MM.1S (cell line): ENCODE measurements around the gene F7.

ENCODE experiments used
- DNase-seq: peaks from one replicate; pipeline ENCODE4 v3.0.0-alpha.2; 2015
- H2AFZ ChIP-seq: fragments of 300-600 bp; sonication (generic); 2 replicates; pipeline ENCODE4 v1.6.0; 2016; ENCODE audit warnings: antibody characterized with exemption, low read length
- H3F3A ChIP-seq: fragments of 300-600 bp; sonication (generic); 2 replicates; pipeline ENCODE4 v1.6.1; 2016; ENCODE audit warnings: mild to moderate bottlenecking, antibody characterized with exemption, low read length, moderate library complexity, mixed read lengths; ENCODE audit not compliant: insufficient read depth
- H3K27ac ChIP-seq: fragments of 300-600 bp; sonication (generic); 2 replicates; pipeline ENCODE4 v1.5.1; 2016; ENCODE audit warnings: mild to moderate bottlenecking, low read length
- H3K27me3 ChIP-seq: fragments of 300-600 bp; sonication (generic); replicated peaks from 2 replicates; pipeline ENCODE4 v1.6.0; 2016; ENCODE audit warnings: low read length; ENCODE audit not compliant: insufficient read depth
- H3K36me3 ChIP-seq: fragments of 300-600 bp; sonication (generic); replicated peaks from 2 replicates; pipeline ENCODE4 v1.6.1; 2016; ENCODE audit warnings: mild to moderate bottlenecking, low read length, mixed read lengths; ENCODE audit not compliant: insufficient read depth
- H3K4me1 ChIP-seq: fragments of 300-600 bp; sonication (generic); 2 replicates; pipeline ENCODE4 v1.6.1; 2016; ENCODE audit warnings: low read length, mixed read lengths
- H3K4me2 ChIP-seq: fragments of 300-600 bp; sonication (generic); 2 replicates; pipeline ENCODE4 v1.6.0; 2016; ENCODE audit warnings: low read depth, low read length
- H3K4me3 ChIP-seq: fragments of 300-600 bp; sonication (generic); 2 replicates; pipeline ENCODE4 v1.5.1; 2016; ENCODE audit warnings: low read length, mixed read lengths
- H3K79me2 ChIP-seq: fragments of 300-600 bp; sonication (generic); 2 replicates; pipeline ENCODE4 v1.6.1; 2016; ENCODE audit warnings: mixed run types, low read length, mixed read lengths
- H3K9ac ChIP-seq: fragments of 300-600 bp; sonication (generic); 2 replicates; pipeline ENCODE4 v1.6.1; 2016; ENCODE audit warnings: low read length, mixed read lengths
- H3K9me2 ChIP-seq: fragments of 300-600 bp; sonication (generic); replicated peaks from 2 replicates; pipeline ENCODE4 v1.6.1; 2016; ENCODE audit warnings: mild to moderate bottlenecking, low read length, mixed read lengths; ENCODE audit not compliant: insufficient read depth
- H3K9me3 ChIP-seq: fragments of 300-600 bp; sonication (generic); replicated peaks from 2 replicates; pipeline ENCODE4 v1.6.1; 2016; ENCODE audit warnings: mild to moderate bottlenecking, low read length, mixed read lengths; ENCODE audit not compliant: insufficient read depth
- H4K20me1 ChIP-seq: fragments of 300-600 bp; sonication (generic); 2 replicates; pipeline ENCODE4 v1.6.1; 2016; ENCODE audit warnings: mild to moderate bottlenecking, low read length, moderate library complexity, mixed read lengths; ENCODE audit not compliant: insufficient read depth
- EZH2 ChIP-seq: fragments of 300-600 bp; sonication (generic); optimal IDR thresholded peaks from 2 replicates; pipeline ENCODE3; 2017; ENCODE audit warnings: low read depth, mild to moderate bottlenecking, antibody characterized with exemption, low read length, mixed read lengths
- EZH2phosphoT487 ChIP-seq: fragments of 300-600 bp; sonication (generic); IDR thresholded peaks from 2 replicates; pipeline ENCODE4 v1.6.1; 2018; ENCODE audit warnings: antibody characterized with exemption, low read length
- TF ChIP-seq, protein P1 (sequence below): fragments of 300-600 bp; sonication (generic); IDR thresholded peaks from 2 replicates; pipeline ENCODE4 v1.5.1; 2016; ENCODE audit warnings: antibody characterized with exemption, low read length, mixed read lengths

F7 gene

DNA sequence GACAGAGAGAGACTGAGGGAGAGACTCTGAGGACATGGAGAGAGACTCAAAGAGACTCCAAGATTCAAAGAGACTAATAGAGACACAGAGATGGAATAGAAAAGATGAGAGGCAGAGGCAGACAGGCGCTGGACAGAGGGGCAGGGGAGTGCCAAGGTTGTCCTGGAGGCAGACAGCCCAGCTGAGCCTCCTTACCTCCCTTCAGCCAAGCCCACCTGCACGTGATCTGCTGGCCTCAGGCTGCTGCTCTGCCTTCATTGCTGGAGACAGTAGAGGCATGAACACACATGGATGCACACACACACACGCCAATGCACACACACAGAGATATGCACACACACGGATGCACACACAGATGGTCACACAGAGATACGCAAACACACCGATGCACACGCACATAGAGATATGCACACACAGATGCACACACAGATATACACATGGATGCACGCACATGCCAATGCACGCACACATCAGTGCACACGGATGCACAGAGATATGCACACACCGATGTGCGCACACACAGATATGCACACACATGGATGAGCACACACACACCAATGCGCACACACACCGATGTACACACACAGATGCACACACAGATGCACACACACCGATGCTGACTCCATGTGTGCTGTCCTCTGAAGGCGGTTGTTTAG is 13.7 kb downstream of the F7 start:
- H3K9me2 ChIP-seq: no peaks in the 10 kb centered on the region
- no peaks in the 10 kb centered on the region for H3K36me3 ChIP-seq
- DNase-seq: no peak
- H3K4me3 ChIP-seq: no peak overlapping the region
- no peaks in the 10 kb centered on the region for H4K20me1 ChIP-seq
- no peaks in the 10 kb centered on the region for H3F3A ChIP-seq
- no peak overlapping the region for H3K9ac ChIP-seq
- no peaks in the 10 kb centered on the region for H3K4me1 ChIP-seq
- H3K4me2 ChIP-seq: no peak overlapping the region
- H3K27me3 ChIP-seq: peaks cover 99% of the 10 kb centered on the region
- H3K9me3 ChIP-seq: no peaks in the 10 kb centered on the region
- no peaks in the 10 kb centered on the region for H3K79me2 ChIP-seq
- TF ChIP-seq, protein P1, sequence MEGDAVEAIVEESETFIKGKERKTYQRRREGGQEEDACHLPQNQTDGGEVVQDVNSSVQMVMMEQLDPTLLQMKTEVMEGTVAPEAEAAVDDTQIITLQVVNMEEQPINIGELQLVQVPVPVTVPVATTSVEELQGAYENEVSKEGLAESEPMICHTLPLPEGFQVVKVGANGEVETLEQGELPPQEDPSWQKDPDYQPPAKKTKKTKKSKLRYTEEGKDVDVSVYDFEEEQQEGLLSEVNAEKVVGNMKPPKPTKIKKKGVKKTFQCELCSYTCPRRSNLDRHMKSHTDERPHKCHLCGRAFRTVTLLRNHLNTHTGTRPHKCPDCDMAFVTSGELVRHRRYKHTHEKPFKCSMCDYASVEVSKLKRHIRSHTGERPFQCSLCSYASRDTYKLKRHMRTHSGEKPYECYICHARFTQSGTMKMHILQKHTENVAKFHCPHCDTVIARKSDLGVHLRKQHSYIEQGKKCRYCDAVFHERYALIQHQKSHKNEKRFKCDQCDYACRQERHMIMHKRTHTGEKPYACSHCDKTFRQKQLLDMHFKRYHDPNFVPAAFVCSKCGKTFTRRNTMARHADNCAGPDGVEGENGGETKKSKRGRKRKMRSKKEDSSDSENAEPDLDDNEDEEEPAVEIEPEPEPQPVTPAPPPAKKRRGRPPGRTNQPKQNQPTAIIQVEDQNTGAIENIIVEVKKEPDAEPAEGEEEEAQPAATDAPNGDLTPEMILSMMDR: no peak
- no peak for TF ChIP-seq EZH2phosphoT487
- H3K27ac ChIP-seq: no peak overlapping the region
- no peak overlapping the region for H2AFZ ChIP-seq

DNA sequence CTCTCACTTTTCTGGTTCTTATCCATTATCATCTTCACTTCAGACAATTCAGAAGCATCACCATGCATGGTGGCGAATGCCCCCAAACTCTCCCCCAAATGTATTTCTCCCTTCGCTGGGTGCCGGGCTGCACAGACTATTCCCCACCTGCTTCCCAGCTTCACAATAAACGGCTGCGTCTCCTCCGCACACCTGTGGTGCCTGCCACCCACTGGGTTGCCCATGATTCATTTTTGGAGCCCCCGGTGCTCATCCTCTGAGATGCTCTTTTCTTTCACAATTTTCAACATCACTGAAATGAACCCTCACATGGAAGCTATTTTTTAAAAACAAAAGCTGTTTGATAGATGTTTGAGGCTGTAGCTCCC is 14.2 kb downstream of the F7 start:
- Histone ChIP-seq H4K20me1 (no peaks in the 10 kb centered on the region), H3K9ac (no peak overlapping the region), H3K9me2 (no peaks in the 10 kb centered on the region), H3K79me2 (no peaks in the 10 kb centered on the region), H3K36me3 (no peaks in the 10 kb centered on the region), H3K9me3 (no peaks in the 10 kb centered on the region), H3K4me3 (no peak overlapping the region), H3K27ac (no peak overlapping the region), H3K27me3 (peaks cover 99% of the 10 kb centered on the region), H3K4me2 (no peak overlapping the region), H3F3A (no peaks in the 10 kb centered on the region), H3K4me1 (no peaks in the 10 kb centered on the region), H2AFZ (no peak overlapping the region)
- DNase-seq: no peak
- TF ChIP-seq EZH2phosphoT487 (no peak), EZH2 (no peak)
- TF ChIP-seq, protein P1: no peak

DNA sequence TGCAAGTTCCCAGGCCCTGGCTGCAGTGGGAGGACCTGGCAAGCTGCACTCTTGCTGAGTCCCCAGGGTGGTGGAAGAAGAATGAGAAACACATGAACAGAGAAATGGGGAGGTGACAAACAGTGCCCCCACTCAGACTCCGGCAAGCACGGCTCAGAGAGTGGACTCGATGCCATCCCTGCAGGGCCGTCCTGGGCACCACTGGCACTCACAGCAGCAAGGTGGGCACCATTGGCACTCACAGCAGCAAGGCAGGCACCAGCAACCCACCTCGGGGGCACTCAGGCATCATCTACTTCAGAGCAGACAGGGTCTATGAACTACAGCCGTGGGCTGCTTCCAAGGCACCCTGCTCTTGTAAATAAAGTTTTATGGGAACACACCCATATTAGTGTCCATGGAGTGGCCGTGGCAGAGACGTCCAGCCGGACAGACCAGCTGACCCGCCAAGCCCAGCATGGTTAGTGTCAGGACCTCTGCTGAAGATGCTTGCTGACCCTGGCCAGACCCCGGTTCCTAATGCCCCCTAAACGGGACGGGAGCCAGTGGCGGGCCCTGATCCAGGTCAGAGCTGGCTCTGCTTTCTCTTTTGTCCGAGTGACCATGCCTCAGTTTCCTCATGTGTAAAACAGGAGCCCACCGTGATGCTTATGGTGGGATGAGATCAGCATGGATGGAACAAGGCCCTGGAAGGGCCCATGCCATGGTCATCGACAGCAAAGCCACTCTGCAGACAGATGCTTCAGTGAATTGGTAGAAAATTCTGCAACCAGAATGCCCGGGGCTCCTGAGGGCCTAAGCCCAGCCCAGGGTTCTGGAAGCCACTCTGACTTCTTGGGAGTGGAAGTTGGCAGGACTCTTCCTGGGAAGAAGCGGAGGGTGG is 14.9 kb downstream of the F7 start:
- no peaks in the 10 kb centered on the region for H3K79me2 ChIP-seq
- H3K27ac ChIP-seq: no peak overlapping the region
- H2AFZ ChIP-seq: no peak overlapping the region
- peaks cover 100% of the 10 kb centered on the region for H3K27me3 ChIP-seq
- no peaks in the 10 kb centered on the region for H3K4me1 ChIP-seq
- H3K9me2 ChIP-seq: no peaks in the 10 kb centered on the region
- H3K9me3 ChIP-seq: no peaks in the 10 kb centered on the region
- H4K20me1 ChIP-seq: no peaks in the 10 kb centered on the region
- no peak for TF ChIP-seq EZH2
- TF ChIP-seq EZH2phosphoT487: no peak
- TF ChIP-seq, protein P1: no peak
- DNase-seq: no peak
- no peak overlapping the region for H3K9ac ChIP-seq
- H3K4me2 ChIP-seq: no peak overlapping the region
- no peak overlapping the region for H3K4me3 ChIP-seq
- no peaks in the 10 kb centered on the region for H3K36me3 ChIP-seq
- H3F3A ChIP-seq: no peaks in the 10 kb centered on the region
